GM21786 (cell line): ENCODE data around the gene GSTM5.
"Not testable (repeated sequence)": the region's sequence is repeated elsewhere in the genome, so short reads cannot be mapped to it uniquely, and the experiment has no call there.

ENCODE experiments used
- ATAC-seq: cut with Tn5 transposase; IDR thresholded peaks from one replicate; pipeline ENCODE4 v1.9.1; 2021; ENCODE audit not compliant: unreplicated experiment

GSTM5 gene

DNA sequence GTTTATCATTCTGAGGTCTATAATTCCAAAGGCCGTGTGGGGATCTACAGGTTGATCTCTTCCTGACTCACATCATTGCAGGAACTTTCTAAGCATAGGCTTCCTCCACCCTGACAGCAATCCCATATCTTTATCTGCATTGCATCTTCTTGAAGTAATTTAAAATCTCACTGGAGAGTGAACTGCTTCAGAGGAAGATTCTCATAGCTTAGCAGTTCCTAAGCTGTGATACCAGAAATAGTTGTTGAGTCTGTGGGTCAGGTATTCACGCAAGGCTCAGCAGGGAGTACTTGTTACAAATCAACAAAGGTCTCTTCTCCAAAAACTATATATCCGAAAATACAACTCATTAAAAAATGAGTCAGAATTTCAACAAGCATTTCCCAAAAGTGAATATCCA, 16.9 kb upstream of the GSTM5 start:
- not testable (repeated sequence) for ATAC-seq

DNA sequence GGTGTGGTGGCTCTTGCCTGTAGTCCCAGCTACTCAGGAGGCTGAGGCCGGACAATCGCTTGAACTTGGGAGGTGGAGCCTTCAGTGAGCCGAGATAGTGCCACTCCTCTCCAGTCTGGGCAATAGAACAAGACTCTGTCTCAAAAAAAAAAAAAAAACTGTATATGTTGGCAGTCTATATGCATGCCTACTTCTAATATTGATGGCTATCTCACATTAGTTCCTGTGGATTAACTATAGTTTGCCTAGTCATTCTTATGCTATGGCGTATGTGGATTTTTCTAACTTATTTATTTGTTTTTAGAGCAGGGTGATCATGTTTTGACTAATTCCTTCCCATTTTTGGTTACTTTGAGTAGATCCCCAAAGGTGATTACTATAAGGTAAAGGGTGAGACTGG, 15.0 kb upstream of the GSTM5 start:
- no peak for ATAC-seq

DNA sequence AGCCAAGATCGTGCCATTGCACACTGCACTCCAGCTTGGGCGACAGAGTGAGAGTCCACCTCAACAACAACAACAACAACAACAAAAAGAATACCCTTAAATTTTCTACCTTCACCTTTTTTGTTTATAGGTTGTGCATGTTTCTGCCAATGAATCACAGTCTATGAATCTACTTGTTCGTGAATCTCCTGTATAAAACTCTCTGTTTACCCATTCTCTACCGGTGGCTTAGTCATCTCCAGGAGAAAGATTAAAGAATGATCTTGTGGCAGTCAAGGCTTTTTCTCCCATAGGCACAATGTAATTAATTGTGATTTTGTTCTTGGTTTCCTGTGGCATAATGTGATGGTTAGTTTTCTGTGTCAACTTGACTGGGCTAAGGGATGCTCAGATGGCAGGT, 14.2 kb upstream of the GSTM5 start:
- ATAC-seq: not testable (repeated sequence)

DNA sequence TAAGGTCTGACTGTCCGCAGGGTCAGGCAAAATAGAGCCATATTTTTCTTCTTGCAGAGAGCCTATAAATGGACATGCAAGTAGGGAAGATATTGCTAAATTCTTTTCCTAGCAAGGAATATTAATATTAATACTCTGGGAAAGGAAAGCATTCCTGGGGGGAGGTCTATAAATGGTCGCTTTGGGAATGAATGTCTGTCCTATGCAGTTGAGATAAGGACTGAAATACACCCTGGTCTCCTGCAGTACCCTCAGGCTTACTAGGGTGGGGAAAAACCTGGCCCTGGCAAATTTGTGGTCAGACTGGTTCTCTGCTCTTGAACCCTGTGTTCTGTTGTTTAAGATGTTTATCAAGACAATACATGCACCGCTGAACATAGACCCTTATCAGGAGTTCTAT, 9.1 kb upstream of the GSTM5 start:
- ATAC-seq: not testable (repeated sequence)

DNA sequence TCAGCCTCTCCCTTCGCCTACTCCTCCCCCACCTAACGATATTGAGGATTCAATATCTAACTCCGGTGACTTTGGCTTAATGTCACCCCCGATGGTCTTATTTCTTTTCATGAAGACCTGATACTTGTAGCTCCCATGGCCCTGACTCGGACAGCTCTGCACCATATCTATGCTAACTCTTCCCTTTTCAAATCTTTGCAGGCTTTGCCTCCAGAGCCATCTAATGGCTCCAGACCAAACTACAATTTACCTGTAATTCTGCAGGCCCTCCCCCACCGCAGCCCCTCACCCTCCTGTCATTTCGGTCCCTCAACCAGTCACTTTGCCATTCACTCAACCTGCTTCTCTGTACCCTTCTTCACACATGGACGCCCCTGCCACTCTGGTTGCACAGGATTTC, 7.9 kb upstream of the GSTM5 start:
- no peak for ATAC-seq

DNA sequence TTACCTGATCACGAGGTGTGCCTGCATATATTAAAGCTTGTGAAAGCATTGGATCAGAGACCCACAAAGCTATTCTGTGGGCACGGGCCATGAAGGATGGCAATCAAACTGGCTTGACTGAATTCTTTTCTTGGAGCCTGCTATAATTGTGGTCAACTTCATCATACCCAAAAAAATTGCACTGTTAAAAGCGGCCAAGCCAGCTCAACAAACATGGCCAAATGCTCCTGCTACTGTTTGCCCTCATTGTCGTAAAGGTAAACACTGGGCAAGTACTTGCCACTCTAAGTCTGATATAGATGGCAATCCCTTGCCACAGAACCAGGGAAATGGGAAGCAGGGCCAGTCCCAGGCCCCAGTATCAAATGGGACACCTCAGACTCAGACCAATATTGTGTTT, 6.6 kb upstream of the GSTM5 start:
- ATAC-seq: no peak

DNA sequence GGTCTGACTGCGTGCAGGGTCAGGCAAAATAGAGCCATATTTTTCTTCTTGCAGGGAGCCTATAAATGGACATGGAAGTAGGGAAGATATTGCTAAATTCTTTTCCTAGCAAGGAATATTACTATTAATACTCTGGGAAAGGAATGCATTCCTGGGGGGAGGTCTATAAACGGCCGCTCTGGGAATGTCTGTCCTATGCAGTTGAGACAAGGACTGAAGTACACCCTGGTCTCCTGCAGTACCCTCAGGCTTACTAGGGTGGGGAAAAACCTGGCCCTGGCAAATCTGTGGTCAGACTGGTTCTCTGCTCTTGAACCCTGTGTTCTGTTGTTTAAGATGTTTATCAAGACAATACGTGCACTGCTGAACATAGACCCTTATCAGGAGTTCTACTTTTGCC, 3.1 kb upstream of the GSTM5 start:
- not testable (repeated sequence) for ATAC-seq

- not testable (repeated sequence) for ATAC-seq
Observed at GRCh38 chr1:109709822-109710221, 2.2 kb upstream of the GSTM5 start.

GRCh38 chr1:109712321-109712864, 342 bp downstream of the GSTM5 start:
- no peak for ATAC-seq

DNA sequence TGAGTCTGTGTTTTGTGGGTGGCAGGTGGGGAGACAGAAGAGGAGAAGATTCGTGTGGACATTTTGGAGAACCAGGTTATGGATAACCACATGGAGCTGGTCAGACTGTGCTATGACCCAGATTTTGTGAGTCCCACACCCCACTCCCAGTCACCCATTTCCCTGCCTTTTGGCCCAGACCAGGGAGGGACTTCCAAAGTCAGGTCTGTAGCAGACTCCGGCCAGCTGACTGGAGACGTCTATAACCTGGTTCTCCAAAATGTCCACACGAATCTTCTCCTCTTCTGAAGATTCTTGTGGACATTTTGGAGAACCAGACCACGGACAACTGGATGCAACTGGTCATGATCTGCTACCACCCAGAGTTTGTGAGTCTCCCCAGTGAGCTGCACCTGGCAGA, 1.6 kb downstream of the GSTM5 start:
- ATAC-seq: no peak

GRCh38 chr1:109714661-109715372, 2.8 kb downstream of the GSTM5 start:
- ATAC-seq: no peak

- ATAC-seq: no peak
Observed at GRCh38 chr1:109716121-109716520, 4.1 kb downstream of the GSTM5 start.

GRCh38 chr1:109716570-109717090, 4.6 kb downstream of the GSTM5 start:
- no peak for ATAC-seq

DNA sequence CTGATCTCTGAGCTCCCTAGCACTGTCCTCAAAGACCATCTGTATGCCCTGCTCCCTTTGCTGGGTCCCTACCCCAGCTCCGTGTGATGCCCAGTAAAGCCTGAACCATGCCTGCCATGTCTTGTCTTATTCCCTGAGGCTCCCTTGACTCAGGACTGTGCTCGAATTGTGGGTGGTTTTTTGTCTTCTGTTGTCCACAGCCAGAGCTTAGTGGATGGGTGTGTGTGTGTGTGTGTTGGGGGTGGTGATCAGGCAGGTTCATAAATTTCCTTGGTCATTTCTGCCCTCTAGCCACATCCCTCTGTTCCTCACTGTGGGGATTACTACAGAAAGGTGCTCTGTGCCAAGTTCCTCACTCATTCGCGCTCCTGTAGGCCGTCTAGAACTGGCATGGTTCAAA, 5.7 kb downstream of the GSTM5 start:
- no peak for ATAC-seq

- ATAC-seq: no peak
Observed at GRCh38 chr1:109718495-109718894, 6.4 kb downstream of the GSTM5 start.

DNA sequence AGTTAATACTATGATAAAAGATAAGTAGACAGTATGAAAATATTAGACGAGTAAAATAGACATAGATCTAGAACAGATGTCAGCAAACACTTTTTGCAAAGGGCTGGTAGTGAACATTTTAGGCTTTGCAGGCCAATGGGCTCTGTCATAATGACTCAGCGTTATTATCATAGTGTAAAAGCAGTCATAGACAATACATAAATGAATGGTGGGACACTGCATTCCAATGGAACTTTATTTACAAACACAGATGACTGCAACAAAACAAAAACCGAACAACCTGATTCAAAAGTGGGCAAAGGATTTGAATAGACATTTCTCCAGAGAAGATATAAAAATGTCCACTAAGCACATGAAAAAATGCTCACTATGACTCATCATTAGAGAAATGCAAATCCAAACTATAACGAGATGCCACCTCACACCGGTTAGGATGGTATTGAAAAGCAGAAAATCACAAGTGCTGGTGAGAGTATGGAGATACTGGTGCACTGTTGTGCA, 7.3 kb downstream of the GSTM5 start:
- no peak for ATAC-seq

DNA sequence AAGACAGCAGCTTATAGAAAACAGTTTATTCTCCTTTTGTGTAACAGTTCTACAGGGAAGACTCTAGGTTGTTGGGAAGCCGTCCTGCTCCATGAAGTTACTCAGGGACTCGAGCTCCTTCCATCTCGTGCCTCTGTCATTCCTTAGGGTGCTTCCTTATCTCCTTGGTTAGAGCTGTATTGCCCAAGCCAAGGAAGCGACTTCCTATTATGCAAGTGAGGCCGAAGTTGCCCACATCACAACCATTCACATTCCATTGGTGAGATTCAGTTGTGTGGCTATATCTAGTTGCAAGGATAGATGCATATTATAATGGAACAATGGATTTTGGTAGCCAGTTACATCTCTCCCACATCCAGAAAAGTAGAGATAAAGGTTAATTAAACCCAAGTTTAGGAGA, 9.0 kb downstream of the GSTM5 start:
- ATAC-seq: no peak

DNA sequence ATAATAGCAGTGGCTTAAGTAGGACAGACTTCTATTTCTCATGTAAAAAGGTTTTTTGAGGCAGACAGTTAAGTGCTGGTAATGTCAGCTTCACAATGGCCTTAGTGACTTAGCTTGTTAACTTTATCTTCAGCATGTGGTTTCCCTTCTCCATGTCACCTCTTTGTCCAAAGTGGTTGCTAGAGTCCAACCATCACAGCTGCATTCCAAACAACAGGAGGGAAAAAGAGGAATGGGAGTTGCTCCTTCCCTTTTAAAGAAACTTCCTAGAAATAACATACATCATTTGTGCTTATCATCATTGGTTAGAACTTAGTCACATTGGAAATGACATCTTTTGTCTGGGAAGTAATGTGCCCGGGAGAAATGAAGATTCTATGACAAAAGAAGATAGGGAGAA, 9.9 kb downstream of the GSTM5 start:
- no peak for ATAC-seq

GRCh38 chr1:109722908-109723691, 11.0 kb downstream of the GSTM5 start:
- ATAC-seq: no peak

GRCh38 chr1:109724933-109725332, 12.9 kb downstream of the GSTM5 start:
- no peak for ATAC-seq

DNA sequence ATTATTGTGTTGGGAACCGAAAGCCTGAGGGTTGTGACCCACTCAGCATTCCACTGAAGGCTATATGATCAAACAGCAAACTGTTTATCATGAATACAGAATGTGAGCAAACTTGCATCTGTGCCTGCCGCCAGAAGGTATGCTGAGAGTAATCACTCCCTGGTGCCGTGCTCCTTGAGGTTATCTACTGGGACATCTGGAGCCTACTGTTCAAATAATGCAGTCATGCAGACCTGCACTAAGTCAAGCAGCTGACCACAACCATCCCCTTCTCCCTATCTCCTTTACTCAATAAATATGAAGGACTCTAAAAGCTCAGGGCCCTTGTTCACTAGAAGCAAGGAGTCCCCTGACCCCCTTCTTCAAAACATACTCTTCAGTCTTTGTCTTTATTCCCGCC, 13.5 kb downstream of the GSTM5 start:
- ATAC-seq: no peak

DNA sequence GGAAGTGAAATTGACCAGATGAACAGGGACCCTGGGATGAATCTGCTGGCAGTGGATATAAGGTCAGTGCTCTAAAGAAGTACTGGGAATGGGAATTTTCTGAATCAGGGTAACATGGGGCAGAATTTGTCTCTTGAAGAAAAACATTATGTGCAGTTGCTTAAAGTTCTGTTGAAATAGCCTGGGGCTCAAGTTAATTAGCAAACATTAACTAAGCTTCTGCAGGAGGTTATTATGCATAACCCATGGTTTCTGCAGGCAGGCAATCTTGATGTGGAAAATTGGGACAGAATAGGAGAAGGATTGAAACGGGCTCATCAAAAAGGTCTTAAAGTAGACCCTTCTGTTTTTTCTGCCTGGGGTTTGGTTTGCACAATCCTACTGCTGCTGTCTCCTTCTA, 14.0 kb downstream of the GSTM5 start:
- no peak for ATAC-seq
